ENCODE measurements around the gene SPG7.

DNA sequence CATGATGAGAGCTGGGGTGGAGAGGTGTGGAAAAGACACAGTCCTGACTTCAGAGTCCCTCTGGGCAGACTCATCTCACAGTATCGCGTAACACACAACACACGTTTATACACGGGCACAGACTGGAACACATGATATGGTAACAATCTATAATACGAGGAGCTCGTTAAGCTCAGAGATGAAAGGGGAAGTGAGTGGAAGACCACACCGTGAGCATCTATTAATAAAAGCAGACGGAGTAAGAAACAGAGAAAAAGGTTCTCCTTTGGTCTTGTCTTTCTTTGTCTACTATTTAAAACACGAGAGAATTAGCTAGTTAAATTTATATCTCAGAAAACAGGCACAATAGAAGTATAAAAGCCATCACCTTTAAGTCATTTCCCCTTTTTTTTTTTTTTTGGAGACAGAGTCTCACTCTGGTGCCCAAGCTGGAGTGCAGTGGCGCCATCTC, 31.4 kb upstream of the SPG7 start:
- TF ChIP-seq CTCF (IDR thresholded peaks at IDR 0.05; ENCODE audit: poor library complexity) (no peak), EZH2phosphoT487 (IDR thresholded peaks at IDR 0.05; ENCODE audit: low read depth, severe bottlenecking, unreplicated experiment) (no peak), EZH2 (IDR thresholded peaks at IDR 0.05; ENCODE audit: borderline replicate concordance) (no peak)

Measured in hepatocyte (in vitro differentiated cells).